ENCODE data around the gene YWHAG. TPM values are rescaled to one million over a fixed set of nuclear protein-coding genes. Genes with fewer than 3 reads are reported as not detected.

The YWHAG gene
- total and polyA plus RNA-seq, 2 of the 13 experiments (the other 11 are each of a cell fraction or from before 2014, with no cell fraction given) = 36.9 to 67.5 TPM

DNA sequence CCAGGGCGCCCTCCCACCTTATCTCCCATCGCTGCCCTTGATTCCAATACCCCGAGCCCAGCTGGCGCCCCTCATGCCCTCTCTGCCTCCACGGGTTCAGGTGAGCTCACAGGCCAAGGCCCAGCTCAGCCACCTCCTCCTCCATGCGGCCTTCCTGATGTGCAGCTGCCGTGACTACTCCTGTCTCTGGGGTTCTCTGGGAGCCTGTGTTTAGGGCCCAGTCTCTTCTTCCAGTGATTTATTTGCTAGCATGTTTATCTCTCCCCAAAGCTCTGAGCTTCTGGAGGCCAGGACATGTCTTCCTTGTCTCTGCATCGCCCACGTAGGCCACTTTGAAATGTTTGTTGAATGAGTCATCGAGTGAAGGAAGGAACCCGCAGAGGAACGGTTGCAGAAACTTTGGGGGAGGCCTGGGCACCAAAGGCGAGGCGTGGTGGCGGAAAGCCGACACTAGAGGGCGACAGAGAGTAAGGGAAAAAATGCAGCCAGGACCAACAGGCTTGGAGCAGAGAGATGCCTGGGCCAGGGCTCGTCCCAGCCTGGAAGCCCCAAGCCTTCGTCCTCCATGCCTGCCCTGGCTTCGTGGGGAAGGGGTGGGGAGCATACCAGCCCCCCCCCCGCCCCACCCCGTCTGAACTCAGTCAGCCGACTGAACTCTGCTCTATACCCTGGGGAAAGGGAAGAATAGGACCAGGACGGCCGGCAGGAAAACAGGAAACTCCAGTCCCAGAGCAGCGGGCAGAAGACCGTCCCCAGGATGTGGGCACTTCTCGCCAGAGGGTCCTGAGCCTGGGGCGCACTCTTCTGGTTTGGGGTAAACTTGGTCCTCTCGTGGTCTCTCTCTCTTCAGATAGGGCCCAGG, 67.2 kb downstream of the YWHAG start (continued):
- TF ChIP-seq SMC3 (IDR thresholded peaks at IDR 0.05; ENCODE audit: low read length) = peak; percentile 89
- TF ChIP-seq ZKSCAN8 (CRISPR knock-in tag; IDR thresholded peaks at IDR 0.05; ENCODE audit: borderline replicate concordance) = peak; percentile 71; the same call in 1 of the 2 replicates
- TF ChIP-seq, protein P1, sequence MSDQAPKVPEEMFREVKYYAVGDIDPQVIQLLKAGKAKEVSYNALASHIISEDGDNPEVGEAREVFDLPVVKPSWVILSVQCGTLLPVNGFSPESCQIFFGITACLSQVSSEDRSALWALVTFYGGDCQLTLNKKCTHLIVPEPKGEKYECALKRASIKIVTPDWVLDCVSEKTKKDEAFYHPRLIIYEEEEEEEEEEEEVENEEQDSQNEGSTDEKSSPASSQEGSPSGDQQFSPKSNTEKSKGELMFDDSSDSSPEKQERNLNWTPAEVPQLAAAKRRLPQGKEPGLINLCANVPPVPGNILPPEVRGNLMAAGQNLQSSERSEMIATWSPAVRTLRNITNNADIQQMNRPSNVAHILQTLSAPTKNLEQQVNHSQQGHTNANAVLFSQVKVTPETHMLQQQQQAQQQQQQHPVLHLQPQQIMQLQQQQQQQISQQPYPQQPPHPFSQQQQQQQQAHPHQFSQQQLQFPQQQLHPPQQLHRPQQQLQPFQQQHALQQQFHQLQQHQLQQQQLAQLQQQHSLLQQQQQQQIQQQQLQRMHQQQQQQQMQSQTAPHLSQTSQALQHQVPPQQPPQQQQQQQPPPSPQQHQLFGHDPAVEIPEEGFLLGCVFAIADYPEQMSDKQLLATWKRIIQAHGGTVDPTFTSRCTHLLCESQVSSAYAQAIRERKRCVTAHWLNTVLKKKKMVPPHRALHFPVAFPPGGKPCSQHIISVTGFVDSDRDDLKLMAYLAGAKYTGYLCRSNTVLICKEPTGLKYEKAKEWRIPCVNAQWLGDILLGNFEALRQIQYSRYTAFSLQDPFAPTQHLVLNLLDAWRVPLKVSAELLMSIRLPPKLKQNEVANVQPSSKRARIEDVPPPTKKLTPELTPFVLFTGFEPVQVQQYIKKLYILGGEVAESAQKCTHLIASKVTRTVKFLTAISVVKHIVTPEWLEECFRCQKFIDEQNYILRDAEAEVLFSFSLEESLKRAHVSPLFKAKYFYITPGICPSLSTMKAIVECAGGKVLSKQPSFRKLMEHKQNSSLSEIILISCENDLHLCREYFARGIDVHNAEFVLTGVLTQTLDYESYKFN (CRISPR knock-in tag; conservative IDR thresholded peaks at IDR 0.05) = peak; percentile 50
- TF ChIP-seq ZNF10 (CRISPR knock-in tag; IDR thresholded peaks at IDR 0.05; ENCODE audit: borderline replicate concordance, low read depth) = no peak
- TF ChIP-seq CREB1 (IDR thresholded peaks at IDR 0.05) = no peak
- TF ChIP-seq CREB1 (CRISPR knock-in tag; IDR thresholded peaks at IDR 0.05) = peak; percentile 33; the same call in 1 of the 2 replicates
- TF ChIP-seq RXRA (CRISPR knock-in tag; IDR thresholded peaks at IDR 0.05) = peak; percentile 84
- peak; percentile 82; the same call in 1 of the 2 replicates for TF ChIP-seq JUND (CRISPR knock-in tag; IDR thresholded peaks at IDR 0.05)
- TF ChIP-seq BORCS8-MEF2B (CRISPR knock-in tag; IDR thresholded peaks at IDR 0.05) = peak; percentile 62; the same call in 1 of the 2 replicates
- TF ChIP-seq, protein P2, sequence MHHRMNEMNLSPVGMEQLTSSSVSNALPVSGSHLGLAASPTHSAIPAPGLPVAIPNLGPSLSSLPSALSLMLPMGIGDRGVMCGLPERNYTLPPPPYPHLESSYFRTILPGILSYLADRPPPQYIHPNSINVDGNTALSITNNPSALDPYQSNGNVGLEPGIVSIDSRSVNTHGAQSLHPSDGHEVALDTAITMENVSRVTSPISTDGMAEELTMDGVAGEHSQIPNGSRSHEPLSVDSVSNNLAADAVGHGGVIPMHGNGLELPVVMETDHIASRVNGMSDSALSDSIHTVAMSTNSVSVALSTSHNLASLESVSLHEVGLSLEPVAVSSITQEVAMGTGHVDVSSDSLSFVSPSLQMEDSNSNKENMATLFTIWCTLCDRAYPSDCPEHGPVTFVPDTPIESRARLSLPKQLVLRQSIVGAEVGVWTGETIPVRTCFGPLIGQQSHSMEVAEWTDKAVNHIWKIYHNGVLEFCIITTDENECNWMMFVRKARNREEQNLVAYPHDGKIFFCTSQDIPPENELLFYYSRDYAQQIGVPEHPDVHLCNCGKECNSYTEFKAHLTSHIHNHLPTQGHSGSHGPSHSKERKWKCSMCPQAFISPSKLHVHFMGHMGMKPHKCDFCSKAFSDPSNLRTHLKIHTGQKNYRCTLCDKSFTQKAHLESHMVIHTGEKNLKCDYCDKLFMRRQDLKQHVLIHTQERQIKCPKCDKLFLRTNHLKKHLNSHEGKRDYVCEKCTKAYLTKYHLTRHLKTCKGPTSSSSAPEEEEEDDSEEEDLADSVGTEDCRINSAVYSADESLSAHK (CRISPR knock-in tag; IDR thresholded peaks at IDR 0.05; ENCODE audit: borderline replicate concordance) = no peak
- TF ChIP-seq SMAD3 (CRISPR knock-in tag; IDR thresholded peaks at IDR 0.05) = peak; percentile 46; the same call in 1 of the 2 replicates
- TF ChIP-seq, protein P3, sequence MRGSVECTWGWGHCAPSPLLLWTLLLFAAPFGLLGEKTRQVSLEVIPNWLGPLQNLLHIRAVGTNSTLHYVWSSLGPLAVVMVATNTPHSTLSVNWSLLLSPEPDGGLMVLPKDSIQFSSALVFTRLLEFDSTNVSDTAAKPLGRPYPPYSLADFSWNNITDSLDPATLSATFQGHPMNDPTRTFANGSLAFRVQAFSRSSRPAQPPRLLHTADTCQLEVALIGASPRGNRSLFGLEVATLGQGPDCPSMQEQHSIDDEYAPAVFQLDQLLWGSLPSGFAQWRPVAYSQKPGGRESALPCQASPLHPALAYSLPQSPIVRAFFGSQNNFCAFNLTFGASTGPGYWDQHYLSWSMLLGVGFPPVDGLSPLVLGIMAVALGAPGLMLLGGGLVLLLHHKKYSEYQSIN (CRISPR knock-in tag; IDR thresholded peaks at IDR 0.05; ENCODE audit: borderline replicate concordance) = no peak
- peak; percentile 42; the same call in 1 of the 2 replicates for TF ChIP-seq RARA (CRISPR knock-in tag; IDR thresholded peaks at IDR 0.05)
- peak; percentile 65 for TF ChIP-seq HNF4A (CRISPR knock-in tag; IDR thresholded peaks at IDR 0.05)
- 0 out of 2 replicates have a peak, but pooled peaks have one; percentile 63 for TF ChIP-seq AHR (CRISPR knock-in tag; IDR thresholded peaks at IDR 0.05)
- TF ChIP-seq CCDC6 (CRISPR knock-in tag; IDR thresholded peaks at IDR 0.05) = 0 out of 2 replicates have a peak, but pooled peaks have one; percentile 26
- TF ChIP-seq HMG20A (CRISPR knock-in tag; IDR thresholded peaks at IDR 0.05; ENCODE audit: borderline replicate concordance) = peak; percentile 53; the same call in 1 of the 2 replicates
- TF ChIP-seq, protein P4, sequence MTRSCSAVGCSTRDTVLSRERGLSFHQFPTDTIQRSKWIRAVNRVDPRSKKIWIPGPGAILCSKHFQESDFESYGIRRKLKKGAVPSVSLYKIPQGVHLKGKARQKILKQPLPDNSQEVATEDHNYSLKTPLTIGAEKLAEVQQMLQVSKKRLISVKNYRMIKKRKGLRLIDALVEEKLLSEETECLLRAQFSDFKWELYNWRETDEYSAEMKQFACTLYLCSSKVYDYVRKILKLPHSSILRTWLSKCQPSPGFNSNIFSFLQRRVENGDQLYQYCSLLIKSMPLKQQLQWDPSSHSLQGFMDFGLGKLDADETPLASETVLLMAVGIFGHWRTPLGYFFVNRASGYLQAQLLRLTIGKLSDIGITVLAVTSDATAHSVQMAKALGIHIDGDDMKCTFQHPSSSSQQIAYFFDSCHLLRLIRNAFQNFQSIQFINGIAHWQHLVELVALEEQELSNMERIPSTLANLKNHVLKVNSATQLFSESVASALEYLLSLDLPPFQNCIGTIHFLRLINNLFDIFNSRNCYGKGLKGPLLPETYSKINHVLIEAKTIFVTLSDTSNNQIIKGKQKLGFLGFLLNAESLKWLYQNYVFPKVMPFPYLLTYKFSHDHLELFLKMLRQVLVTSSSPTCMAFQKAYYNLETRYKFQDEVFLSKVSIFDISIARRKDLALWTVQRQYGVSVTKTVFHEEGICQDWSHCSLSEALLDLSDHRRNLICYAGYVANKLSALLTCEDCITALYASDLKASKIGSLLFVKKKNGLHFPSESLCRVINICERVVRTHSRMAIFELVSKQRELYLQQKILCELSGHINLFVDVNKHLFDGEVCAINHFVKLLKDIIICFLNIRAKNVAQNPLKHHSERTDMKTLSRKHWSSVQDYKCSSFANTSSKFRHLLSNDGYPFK (CRISPR knock-in tag; IDR thresholded peaks at IDR 0.05; ENCODE audit: borderline replicate concordance) = peak; percentile 31; the same call in 1 of the 2 replicates
